GM18498 (cell line): ENCODE results near the gene NAT10.
"Not testable (repeated sequence)": the region's sequence is repeated elsewhere in the genome, so short reads cannot be mapped to it uniquely, and the experiment has no call there.

Source experiments
- ATAC-seq: cut with Tn5 transposase; IDR thresholded peaks from one replicate; pipeline ENCODE4 v1.9.1; 2021; ENCODE audit warnings: mild to moderate bottlenecking, moderate library complexity; ENCODE audit not compliant: unreplicated experiment

NAT10 gene

DNA sequence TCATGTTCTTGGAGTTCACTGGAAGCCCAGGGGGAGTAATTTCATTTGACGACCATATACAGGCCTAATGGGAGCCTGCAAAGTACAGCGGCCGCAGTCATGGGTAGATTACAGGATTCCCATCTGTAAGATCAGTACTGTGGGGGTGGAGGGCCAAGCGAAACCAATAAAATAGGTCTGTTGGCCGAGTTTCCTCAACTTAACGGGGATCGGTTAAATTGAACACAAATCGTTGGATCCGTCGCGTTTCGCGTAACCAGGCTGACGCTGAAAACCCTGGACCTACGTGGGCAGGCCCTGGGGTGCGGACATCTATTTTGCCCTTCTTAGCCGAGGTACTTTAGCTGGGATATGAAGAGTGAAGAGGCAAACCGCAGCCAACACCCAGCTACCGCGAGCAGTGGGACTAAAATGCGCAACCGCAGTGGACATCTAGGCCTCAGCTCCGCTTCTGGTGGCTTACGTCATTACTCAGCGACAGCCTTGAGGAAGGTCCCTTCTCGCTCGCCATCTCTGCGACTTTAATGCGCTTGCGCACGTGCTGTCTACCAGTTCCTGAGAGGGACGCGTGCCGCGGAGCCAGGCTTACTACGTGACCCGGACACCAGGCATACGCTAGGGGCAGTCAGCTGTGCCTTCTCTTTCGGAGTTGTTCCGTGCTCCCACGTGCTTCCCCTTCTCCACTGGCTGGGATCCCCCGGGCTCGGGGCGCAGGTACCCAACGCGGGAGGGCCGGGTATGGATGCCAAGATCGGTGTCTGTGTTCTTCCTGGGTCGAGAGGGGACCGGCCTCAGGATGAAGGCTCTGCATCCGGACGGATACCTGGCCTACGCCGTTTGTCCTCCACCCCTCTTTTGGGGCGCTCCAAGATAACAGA lies at the start of gene NAT10:
NAT10 (plus strand) TSS at position 551 of the 878 bp plus-strand sequence. CDS start 2,597 bp downstream, outside the sequence.
- peak; percentile 93 for ATAC-seq

- ATAC-seq: no peak
Observed at GRCh38 chr11:34056672-34057071, 48.8 kb upstream of the NAT10 start.

DNA sequence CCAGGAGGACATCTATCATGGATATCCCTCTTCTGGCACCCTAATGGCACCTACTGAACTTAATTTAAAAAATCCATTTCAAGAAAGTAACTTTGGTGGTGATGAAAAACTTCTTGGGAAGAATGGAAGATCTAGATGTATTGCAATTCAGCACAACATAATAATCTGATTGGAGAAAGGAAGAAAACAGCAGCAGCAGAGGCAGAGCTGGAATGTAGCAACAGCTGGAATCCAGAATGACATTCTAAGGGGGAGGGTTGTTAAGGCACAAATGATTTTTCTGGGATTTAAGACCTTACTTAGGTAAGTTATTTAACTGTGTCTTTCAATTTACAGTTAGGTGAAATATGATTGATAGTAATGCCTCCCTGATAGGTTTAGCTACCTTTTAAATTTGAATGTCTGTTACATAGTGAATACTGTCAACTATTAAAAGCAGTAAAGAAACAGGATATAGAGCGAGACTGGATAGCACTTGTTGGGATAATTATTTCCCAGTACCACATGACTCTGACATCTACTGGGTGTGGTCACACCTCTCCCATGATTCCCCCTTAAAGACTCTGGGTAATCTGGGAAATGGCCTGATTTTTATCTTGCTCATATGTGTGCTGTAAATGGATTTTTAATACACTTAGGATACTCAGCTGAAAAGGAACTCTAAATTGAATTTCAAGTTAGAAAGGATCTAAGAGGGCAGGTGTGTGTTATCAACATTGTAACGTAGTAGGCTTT lies 42.2 kb upstream of the NAT10 start:
- no peak for ATAC-seq

DNA sequence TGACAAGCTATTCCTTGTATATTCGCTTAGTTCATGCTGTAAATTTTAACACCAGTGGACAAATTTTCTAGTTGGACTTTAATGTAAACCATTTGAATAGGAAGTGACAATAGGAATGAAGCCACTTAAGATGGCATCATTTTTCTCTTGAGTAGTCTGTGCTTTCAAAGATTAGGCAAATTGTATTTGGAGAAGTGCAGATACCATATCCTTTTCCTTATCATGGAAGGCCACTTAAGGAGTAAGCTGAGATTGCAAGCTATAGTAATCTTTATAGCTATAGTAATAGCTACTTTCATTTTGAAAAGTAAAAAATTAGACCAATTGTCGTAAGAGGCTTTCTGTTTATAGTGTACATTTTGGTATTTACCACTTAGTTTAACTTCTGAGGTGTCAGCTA lies 41.1 kb upstream of the NAT10 start:
- no peak for ATAC-seq

GRCh38 chr11:34065505-34066203 lies 39.8 kb upstream of the NAT10 start:
- no peak for ATAC-seq

DNA sequence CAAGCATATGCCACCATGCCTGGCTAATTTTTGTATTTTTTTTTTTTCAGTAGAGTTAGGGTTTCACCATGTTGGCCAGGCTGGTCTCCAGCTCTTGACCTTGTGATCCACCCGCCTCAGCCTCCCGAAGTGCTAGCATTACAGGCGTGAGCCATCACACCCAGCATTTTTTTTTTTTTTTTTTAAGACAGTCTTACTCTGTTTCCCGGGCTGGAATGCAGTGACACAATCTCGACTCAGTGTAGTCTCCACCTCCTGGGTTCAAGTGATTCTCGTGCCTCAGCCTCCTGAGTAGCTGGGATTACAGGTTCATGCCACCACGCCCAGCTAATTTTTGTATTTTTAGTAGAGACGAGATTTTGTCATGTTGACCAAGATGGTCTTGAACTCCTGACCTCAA lies 38.7 kb upstream of the NAT10 start:
- not testable (repeated sequence) for ATAC-seq

GRCh38 chr11:34067383-34068065 lies 37.9 kb upstream of the NAT10 start:
- ATAC-seq: no peak

DNA sequence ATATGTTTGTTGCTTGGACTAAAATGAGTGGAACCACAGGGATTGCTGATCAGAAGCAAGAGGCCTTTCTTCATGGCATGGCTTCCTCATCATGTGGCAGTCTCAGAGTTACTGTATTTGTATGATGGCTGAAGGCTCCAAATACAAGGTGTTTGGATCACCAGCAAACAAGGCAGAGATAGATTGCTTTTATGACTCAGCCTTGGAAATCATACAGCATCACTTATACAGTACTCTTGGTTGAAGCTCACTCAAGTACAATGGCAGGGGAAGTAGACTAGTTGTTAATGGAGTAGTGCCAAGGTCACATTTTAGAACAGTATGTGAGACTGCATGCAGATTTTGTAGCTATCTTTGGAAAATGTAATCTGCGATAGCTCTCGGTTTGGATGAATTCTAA lies 37.3 kb upstream of the NAT10 start:
- ATAC-seq: no peak

DNA sequence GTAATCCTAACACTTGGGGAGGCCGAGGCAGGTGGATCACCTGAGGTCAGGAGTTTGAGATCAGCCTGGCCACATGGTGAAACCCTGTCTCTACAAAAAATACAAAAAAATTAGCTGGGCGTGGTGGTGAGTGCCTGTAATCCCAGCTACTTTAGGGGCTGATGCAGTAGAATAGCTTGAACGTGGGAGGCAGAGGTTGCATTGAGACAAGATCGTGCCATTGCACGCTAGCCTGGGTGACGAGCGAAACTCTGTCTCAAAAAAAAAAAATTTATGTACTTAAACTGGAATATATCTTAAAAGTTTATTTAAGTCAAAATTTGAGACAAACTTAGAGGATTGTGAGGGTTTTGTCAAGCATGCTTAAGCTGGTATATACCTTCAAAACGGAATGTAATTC lies 34.1 kb upstream of the NAT10 start:
- not testable (repeated sequence) for ATAC-seq

DNA sequence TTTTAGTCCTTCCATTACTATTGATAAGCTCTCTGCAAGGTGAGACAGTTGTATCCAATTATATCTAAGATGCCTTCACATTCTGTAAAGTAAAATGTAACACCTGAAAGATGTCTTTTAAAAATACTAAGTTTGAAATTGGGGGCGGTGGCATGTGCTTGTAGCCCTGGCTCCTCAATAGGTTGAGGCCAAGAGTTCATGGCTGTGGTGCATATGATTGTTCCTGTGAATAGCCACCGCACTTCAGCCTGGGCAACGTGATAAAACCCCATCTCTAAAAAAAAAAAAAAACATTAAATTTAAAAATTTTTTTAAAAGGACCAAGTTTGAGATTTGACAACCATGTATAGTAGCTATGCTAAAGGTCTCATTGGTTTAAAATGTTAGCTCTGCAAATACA lies 33.4 kb upstream of the NAT10 start:
- no peak for ATAC-seq

- no peak for ATAC-seq
Observed at GRCh38 chr11:34072832-34073231, 32.6 kb upstream of the NAT10 start.

DNA sequence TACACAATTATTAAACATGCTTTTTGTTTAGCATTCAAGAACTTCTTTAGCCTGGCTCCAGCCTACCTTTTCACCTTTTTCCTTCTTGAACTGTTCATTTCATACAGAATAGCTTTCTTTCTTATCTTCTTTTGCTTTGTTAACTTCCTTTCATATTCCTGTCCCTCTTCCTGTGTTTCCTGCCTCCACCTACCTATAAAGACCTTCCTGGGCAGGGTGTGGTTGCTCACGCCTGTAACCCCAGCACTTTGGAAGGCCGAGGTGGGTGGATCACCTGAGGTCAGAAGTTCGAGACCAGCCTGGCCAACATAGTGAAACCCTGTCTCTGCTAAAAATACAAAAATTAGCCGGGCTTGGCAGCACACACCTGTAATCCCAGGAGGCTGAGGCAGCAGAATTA lies 31.0 kb upstream of the NAT10 start:
- ATAC-seq: no peak

GRCh38 chr11:34075178-34075820 lies 30.1 kb upstream of the NAT10 start:
- no peak for ATAC-seq

DNA sequence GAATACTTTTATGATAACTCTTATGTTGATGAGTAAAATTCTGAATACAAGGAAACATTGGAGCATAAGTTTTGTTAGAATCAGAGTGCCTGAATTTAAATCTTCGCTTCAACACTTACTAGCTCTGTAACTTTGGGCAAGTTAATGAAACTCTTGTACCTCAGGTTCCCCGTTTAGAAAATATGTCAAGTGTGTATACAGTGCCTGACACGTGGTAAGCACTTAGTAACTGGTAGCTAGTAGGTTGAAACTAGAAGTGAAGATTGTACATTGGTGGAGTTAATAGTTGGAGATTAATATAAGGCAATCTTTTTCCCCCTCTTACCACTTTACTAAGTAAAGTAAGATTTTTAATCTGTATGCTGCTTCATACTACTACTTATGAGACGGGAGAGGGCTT lies 24.8 kb upstream of the NAT10 start:
- no peak for ATAC-seq

DNA sequence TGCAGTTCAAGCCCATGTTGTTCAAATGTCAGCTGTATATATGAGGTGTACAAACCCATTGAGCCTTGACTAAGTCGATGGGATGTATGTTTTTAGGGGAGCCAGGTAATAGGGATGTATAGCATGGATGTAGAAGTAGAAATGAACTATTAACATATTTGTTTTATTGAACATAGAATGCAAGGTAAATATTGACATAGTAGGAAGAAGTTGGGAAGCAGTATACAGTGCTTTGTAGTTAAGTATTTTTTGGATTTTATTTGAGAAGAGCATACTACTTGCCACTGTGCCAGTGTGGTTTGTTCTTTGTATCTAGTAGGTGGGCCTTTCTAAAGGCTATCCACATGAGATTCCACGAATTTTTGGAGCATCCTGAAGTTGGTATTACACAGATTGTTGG lies 20.8 kb upstream of the NAT10 start:
- no peak for ATAC-seq

GRCh38 chr11:34086554-34087283 lies 18.7 kb upstream of the NAT10 start:
- no peak for ATAC-seq

DNA sequence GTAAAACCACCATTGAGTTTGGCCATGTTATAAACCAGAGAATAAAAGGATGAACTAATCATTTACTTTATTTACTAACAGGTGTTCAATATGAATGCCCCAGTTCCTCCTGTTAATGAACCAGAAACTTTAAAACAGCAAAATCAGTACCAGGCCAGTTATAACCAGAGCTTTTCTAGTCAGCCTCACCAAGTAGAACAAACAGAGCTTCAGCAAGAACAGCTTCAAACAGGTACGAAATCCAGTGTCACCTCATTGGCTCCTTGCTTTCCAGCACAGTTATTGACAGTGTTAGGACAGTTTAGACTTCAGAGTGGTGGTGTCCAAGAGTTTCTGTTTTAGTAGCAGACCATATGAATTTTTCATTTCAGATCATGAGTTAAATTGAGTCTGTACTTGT lies 13.6 kb upstream of the NAT10 start:
- no peak for ATAC-seq

GRCh38 chr11:34094900-34095299 lies 10.5 kb upstream of the NAT10 start:
- not testable (repeated sequence) for ATAC-seq

GRCh38 chr11:34098813-34099212 lies 6.6 kb upstream of the NAT10 start:
- ATAC-seq: no peak

GRCh38 chr11:34104680-34105078 lies 750 bp upstream of the NAT10 start:
- ATAC-seq: no peak
